ENCODE results near the gene KCNK4. TPM values are rescaled to one million over a fixed set of nuclear protein-coding genes. Genes with fewer than 3 reads are reported as not detected.
A peak's percentile ranks its signal among the peaks of the same experiment; 100 is the strongest.

Gene KCNK4
- total RNA-seq, 8 experiments from 2014 or later, result 0.25 to 0.78 (median 0.61) TPM; not detected in 3

DNA sequence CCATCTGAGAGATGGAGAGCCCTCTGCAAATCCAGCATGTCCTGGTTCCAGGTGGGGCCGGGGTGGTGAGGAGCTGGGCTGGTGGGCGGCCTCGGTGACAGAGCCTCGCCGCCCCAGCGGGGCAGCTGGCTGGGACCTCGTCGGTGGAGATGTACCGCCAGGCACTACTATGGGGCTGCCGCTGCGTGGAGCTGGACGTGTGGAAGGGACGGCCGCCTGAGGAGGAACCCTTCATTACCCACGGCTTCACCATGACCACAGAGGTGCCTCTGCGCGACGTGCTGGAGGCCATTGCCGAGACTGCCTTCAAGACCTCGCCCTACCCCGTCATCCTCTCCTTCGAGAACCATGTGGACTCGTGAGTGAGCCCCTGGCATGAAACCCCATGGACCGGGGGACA is 32.7 kb upstream of the KCNK4 start:
- in situ Hi-C loops (cut with MboI; ENCODE audit: low pct_unique_long_range_greater_than_20kb in 2 of 9, low sequenced_read_pairs in 9 of 9, unreplicated experiment in 9 of 9), result no loop called here

DNA sequence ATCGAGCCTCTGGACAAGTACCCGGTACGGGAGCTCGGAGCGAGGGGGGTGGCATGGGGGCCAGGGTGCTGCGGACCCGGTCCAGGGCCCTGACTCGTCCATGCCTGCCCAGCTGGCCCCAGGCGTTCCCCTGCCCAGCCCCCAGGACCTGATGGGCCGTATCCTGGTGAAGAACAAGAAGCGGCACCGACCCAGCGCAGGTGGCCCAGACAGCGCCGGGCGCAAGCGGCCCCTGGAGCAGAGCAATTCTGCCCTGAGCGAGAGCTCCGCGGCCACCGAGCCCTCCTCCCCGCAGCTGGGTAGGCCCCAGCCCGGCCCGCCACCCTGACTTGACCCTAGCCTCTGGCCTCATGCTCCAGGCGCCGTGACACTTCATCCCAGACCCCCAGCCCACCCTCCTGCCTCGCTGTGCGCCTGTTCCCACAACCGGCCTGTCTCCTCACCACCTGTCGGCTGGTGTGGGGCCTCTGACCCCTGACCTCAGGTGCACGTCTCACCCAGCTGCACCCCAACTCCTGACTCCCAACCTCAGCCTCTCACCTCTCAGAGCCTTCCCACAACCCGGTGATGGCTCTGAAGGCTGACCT is 32.1 kb upstream of the KCNK4 start:
- H3K27ac ChIP-seq, result no peak overlapping the region
- in situ Hi-C loops (cut with MboI; ENCODE audit: low pct_unique_long_range_greater_than_20kb in 2 of 9, low sequenced_read_pairs in 9 of 9, unreplicated experiment in 9 of 9), result no loop called here
- no peak for ATAC-seq (replicated peaks in 6 of 8)
- WGBS, 10 experiments, result 86% methylated on average over 1 of the region's 32 CpGs; no CpG with 5 or more reads in 9 of the 10 experiments
- no peak overlapping the region for H3K4me3 ChIP-seq
- peaks cover 10 to 11% of the 10 kb centered on the region in 2 donors for H3K4me1 ChIP-seq (replicated peaks in 1 of 2)

More for the DNA sequence above, 32.7 kb upstream of the KCNK4 start:
- peaks cover 3 to 4% of the 10 kb centered on the region in 2 donors for H3K4me1 ChIP-seq (replicated peaks in 1 of 2)
- no peak for ATAC-seq (replicated peaks in 6 of 8)
- no peak overlapping the region for H3K27ac ChIP-seq
- H3K4me3 ChIP-seq, result no peak overlapping the region
- WGBS, 10 experiments, result 50 to 100% (median 58%) methylated on average over 1 to 4 of the region's 24 CpGs; no CpG with 5 or more reads in 6 of the 10 experiments

- H3K4me3 ChIP-seq, result no peak overlapping the region
- in situ Hi-C loops (cut with MboI; ENCODE audit: low pct_unique_long_range_greater_than_20kb in 2 of 9, low sequenced_read_pairs in 9 of 9, unreplicated experiment in 9 of 9), result no loop called here
- peaks cover 16% of the 10 kb centered on the region in 2 donors for H3K4me1 ChIP-seq (replicated peaks in 1 of 2)
- no peak for ATAC-seq (replicated peaks in 6 of 8)
- 83 to 100% (median 90%) methylated on average over 1 to 2 of the region's 4 CpGs; no CpG with 5 or more reads in 2 of the 10 experiments for WGBS, 10 experiments
- H3K27ac ChIP-seq, result no peak overlapping the region
These were observed 31.5 kb upstream of the KCNK4 start for GRCh38 chr11:64259533-64260067.

DNA sequence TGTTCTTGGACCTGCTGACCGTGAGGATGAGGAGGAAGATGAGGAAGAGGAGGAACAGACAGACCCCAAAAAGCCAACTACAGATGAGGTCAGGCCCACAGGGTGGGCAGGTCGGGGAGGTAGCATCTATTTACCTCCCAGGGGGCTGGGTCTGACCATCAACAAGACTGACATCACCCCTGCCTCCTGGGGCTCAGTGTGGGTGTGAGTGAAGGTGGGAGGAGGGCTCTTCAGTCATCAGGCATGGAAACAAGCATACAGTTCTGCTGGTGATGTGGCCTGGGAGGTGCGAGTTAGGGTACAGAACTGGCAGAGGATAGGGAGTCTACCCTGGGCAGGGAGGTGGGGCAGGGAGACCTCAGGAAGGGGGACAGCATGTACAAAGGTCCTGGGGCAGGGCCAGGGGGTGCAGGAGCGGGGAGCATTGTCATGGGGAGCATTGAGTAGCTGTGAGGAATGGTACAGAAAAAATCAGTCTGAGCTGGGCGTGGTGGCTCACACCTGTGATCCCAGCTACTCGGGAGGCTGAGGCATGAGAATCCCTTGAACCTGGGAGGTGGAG is 30.9 kb upstream of the KCNK4 start:
- Histone ChIP-seq H3K4me3 (no peak overlapping the region), H3K4me1 (replicated peaks in 1 of 2) (peaks cover 22% of the 10 kb centered on the region in 2 donors), H3K27ac (no peak overlapping the region)
- ATAC-seq (replicated peaks in 6 of 8), result no peak
- WGBS, 10 experiments, result 80 to 100% (median 100%) methylated on average over 1 to 2 of the region's 6 CpGs; no CpG with 5 or more reads in 6 of the 10 experiments
- in situ Hi-C loops (cut with MboI; ENCODE audit: low pct_unique_long_range_greater_than_20kb in 2 of 9, low sequenced_read_pairs in 9 of 9, unreplicated experiment in 9 of 9), result no loop called here

DNA sequence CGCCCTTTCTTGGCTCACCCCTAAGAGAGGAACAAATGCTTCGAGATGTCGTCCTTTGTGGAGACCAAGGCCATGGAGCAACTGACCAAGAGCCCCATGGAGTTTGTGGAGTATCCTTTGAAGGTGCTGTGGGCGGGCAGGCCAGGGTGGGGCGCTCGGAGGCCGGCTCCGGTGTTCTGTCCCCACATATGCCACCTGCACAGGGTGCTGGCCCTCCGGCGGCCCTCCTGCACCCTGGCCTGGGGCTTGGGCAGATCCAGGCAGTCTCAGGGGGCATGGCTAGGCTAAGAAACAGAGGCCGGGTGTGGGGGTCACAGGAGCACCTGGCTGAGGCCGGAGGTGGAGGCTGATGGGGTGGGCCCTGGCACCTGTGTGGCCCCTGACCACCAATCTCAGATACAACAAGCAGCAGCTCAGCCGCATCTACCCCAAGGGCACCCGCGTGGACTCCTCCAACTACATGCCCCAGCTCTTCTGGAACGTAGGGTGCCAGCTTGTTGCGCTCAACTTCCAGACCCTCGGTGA is 29.5 kb upstream of the KCNK4 start:
- peaks cover 22 to 24% of the 10 kb centered on the region in 2 donors for H3K4me1 ChIP-seq (replicated peaks in 1 of 2)
- WGBS, 10 experiments, result 81 to 98% (median 87%) methylated on average over 3 to 8 of the region's 18 CpGs; no CpG with 5 or more reads in 7 of the 10 experiments
- H3K4me3 ChIP-seq, result no peak overlapping the region
- H3K27ac ChIP-seq, result no peak overlapping the region
- ATAC-seq (replicated peaks in 6 of 8), result no peak
- in situ Hi-C loops (cut with MboI; ENCODE audit: low pct_unique_long_range_greater_than_20kb in 2 of 9, low sequenced_read_pairs in 9 of 9, unreplicated experiment in 9 of 9), result no loop called here

DNA sequence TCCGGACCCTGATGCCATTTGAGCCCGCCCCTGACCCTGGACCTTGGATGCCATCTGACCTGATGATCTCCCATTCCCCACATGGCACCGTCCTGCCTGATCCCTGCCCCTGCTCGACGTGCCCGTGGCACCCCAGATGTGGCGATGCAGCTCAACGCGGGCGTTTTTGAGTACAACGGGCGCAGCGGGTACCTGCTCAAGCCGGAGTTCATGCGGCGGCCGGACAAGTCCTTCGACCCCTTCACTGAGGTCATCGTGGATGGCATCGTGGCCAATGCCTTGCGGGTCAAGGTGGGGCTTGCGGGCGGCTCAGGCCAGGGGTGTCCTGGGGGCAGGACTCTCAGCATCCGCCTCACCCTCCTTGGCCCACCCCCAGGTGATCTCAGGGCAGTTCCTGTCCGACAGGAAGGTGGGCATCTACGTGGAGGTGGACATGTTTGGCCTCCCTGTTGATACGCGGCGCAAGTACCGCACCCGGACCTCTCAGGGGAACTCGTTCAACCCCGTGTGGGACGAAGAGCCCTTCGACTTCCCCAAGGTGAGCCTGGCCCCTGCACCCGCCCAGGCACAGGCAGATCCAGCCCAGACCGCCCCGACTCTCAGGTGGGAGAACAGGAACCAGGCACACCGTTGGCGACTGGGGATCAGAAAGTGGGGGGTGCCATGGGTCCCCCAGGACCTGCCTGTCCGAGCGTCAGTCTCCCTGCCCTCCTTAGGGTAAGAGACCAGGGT is 28.7 kb upstream of the KCNK4 start:
- Histone ChIP-seq H3K4me3 (no peak overlapping the region), H3K4me1 (replicated peaks in 1 of 2) (peaks cover 22 to 24% of the 10 kb centered on the region in 2 donors), H3K27ac (no peak overlapping the region)
- in situ Hi-C loops (cut with MboI; ENCODE audit: low pct_unique_long_range_greater_than_20kb in 2 of 9, low sequenced_read_pairs in 9 of 9, unreplicated experiment in 9 of 9), result no loop called here
- no peak for ATAC-seq (replicated peaks in 6 of 8)
- no CpG with 5 or more reads among the region's 42 CpGs for WGBS, 10 experiments

DNA sequence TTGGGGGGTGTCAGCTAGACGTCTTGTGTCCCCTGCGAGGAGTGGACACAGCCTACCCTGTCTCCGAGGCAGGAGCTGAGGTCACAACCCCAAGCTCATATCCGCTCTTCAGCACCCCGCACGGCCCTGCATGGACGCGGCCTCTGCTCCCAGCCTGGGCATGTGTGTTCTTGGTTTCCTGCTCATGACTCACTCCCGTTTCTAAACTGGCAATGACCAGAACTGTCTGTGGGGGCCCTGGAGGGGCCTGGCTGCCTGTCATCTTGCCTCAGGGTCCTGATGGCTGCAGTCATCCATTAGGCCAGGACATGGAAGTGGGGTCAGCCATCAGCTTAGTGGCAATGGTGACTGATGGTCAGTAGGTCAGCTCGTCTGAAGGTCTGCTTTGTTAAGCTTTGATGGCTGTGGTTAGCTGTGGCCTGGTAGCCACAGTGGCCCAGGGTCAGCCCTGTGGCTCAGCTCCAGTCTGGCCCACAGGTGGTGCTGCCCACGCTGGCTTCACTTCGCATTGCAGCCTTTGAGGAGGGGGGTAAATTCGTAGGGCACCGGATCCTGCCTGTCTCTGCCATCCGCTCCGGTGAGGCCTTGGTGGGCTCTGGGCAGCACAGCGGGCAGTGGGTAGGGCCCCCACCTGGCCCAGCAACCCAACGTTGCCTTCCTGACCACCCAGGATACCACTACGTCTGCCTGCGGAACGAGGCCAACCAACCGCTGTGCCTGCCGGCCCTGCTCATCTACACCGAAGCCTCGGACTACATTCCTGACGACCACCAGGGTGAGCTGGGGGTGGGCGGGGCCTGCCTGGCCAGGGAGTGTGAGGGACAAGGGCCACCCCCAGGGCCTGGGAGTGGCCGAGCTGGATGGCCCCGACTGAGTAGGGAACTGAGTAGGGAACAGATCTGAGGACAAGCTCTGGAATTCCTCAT is 27.8 kb upstream of the KCNK4 start:
- peak in 5 of 8 experiments; percentile 14 to 65 (median 31) for ATAC-seq (replicated peaks in 6 of 8)
- Histone ChIP-seq H3K27ac (peak overlapping the region; percentile 77 to 80), H3K4me1 (replicated peaks in 1 of 2) (peaks cover 22 to 24% of the 10 kb centered on the region in 2 donors), H3K4me3 (no peak overlapping the region)
- WGBS, 10 experiments, result 40 to 82% (median 80%) methylated on average over 1 to 7 of the region's 29 CpGs; no CpG with 5 or more reads in 5 of the 10 experiments
- in situ Hi-C loops (cut with MboI; ENCODE audit: low pct_unique_long_range_greater_than_20kb in 2 of 9, low sequenced_read_pairs in 9 of 9, unreplicated experiment in 9 of 9), result no loop called here

- peak overlapping the region; percentile 77 to 80 for H3K27ac ChIP-seq
- H3K4me1 ChIP-seq (replicated peaks in 1 of 2), result peaks cover 26 to 31% of the 10 kb centered on the region in 2 donors
These were observed 27.2 kb upstream of the KCNK4 start for GRCh38 chr11:64263947-64264317.

GRCh38 chr11:64264371-64264852 is 26.7 kb upstream of the KCNK4 start:
- 85% methylated on average over 4 of the region's 10 CpGs; no CpG with 5 or more reads in 9 of the 10 experiments for WGBS, 10 experiments
- in situ Hi-C loops (cut with MboI; ENCODE audit: low pct_unique_long_range_greater_than_20kb in 2 of 9, low sequenced_read_pairs in 9 of 9, unreplicated experiment in 9 of 9), result no loop called here
- ATAC-seq (replicated peaks in 6 of 8), result peak in 5 of 8 experiments; percentile 24 to 51 (median 41)
- Histone ChIP-seq H3K4me3 (no peak overlapping the region), H3K27ac (peak overlapping the region; percentile 77 to 80), H3K4me1 (replicated peaks in 1 of 2) (peaks cover 26 to 31% of the 10 kb centered on the region in 2 donors)

More at GRCh38 chr11:64263947-64264317, 27.2 kb upstream of the KCNK4 start:
- no peak overlapping the region for H3K4me3 ChIP-seq
- 60 to 83% methylated on average over 2 of the region's 8 CpGs; no CpG with 5 or more reads in 8 of the 10 experiments for WGBS, 10 experiments
- ATAC-seq (replicated peaks in 6 of 8), result peak in 2 of 8 experiments; percentile 0 to 1
- in situ Hi-C loops (cut with MboI; ENCODE audit: low pct_unique_long_range_greater_than_20kb in 2 of 9, low sequenced_read_pairs in 9 of 9, unreplicated experiment in 9 of 9), result no loop called here

DNA sequence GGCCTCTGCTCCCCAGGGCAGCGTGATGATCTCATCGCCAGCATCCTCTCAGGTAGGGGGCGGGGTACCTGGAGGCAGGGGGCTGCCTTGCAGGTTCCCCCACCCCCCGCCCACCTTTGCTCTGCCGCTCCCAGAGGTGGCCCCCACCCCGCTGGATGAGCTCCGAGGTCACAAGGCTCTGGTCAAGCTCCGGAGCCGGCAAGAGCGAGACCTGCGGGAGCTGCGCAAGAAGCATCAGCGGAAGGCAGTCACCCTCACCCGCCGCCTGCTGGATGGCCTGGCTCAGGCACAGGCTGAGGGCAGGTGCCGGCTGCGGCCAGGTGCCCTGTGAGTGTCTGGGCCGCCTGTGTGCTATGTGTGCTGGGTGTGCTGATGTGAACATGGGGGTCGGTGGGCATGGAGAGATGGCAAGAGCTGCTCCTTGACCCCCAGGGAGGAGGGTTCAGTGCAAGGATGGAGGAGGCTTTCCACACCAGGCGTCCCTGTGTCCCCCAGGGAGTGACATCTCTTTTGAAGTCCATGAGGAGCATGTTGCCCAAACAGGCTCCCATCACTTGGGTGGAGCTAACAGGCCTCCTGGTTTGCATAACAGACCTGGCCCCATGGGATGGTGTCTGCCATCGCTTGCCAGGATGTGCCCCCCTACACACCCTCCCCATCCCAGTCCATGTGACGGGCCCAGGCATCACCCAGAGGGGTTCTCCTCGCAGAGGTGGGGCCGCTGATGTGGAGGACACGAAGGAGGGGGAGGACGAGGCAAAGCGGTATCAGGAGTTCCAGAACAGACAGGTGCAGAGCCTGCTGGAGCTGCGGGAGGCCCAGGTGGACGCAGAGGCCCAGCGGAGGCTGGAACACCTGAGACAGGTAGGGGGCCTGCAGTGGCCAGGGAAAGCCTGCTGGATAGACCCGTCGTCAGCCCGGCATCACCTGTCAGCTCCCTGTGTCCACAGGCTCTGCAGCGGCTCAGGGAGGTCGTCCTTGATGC is 25.6 kb upstream of the KCNK4 start:
- peak overlapping the region; percentile 77 to 80 for H3K27ac ChIP-seq
- no peak overlapping the region for H3K4me3 ChIP-seq
- H3K4me1 ChIP-seq (replicated peaks in 1 of 2), result peaks cover 26 to 31% of the 10 kb centered on the region in 2 donors
- WGBS, 10 experiments, result 20 to 95% (median 82%) methylated on average over 1 to 10 of the region's 35 CpGs; no CpG with 5 or more reads in 6 of the 10 experiments
- ATAC-seq (replicated peaks in 6 of 8), result no peak
- in situ Hi-C loops (cut with MboI; ENCODE audit: low pct_unique_long_range_greater_than_20kb in 2 of 9, low sequenced_read_pairs in 9 of 9, unreplicated experiment in 9 of 9), result no loop called here

GRCh38 chr11:64266339-64266738 is 24.8 kb upstream of the KCNK4 start:
- Histone ChIP-seq H3K4me1 (replicated peaks in 1 of 2) (peaks cover 26 to 31% of the 10 kb centered on the region in 2 donors), H3K27ac (no peak overlapping the region), H3K4me3 (no peak overlapping the region)
- WGBS, 10 experiments, result 67 to 100% (median 100%) methylated on average over 1 to 3 of the region's 15 CpGs; no CpG with 5 or more reads in 7 of the 10 experiments
- in situ Hi-C loops (cut with MboI; ENCODE audit: low pct_unique_long_range_greater_than_20kb in 2 of 9, low sequenced_read_pairs in 9 of 9, unreplicated experiment in 9 of 9), result no loop called here
- ATAC-seq (replicated peaks in 6 of 8), result no peak
